Endothelial cell of umbilical vein (primary cell): ENCODE data around the gene ZBTB39.

Source experiments
- CTCF ChIP-seq, 2 donors: IDR thresholded peaks; 1 replicate in 1 of 2; 2 replicates in 1 of 2; pipeline ENCODE4 v1.5.1; 2011; ENCODE audit warnings: low read length in 2 of 2, mild to moderate bottlenecking in 2 of 2, moderate library complexity in 2 of 2, control low read depth in 1 of 2, inconsistent platforms in 1 of 2, low read depth in 1 of 2; ENCODE audit not compliant: insufficient read depth in 1 of 2; ENCODE audit errors: extremely low read depth in 1 of 2
- EZH2 ChIP-seq: IDR thresholded peaks from 2 replicates; pipeline ENCODE4 v1.6.1; 2012; ENCODE audit warnings: borderline replicate concordance, low read depth, mild to moderate bottlenecking, moderate library complexity, low read length, inconsistent platforms; ENCODE audit not compliant: severe bottlenecking
- GATA2 ChIP-seq: IDR thresholded peaks from 2 replicates; pipeline ENCODE4 v1.7.0; 2011; ENCODE audit warnings: low read depth, mild to moderate bottlenecking, moderate library complexity, mixed read lengths, low read length; ENCODE audit not compliant: insufficient read length, insufficient read depth
- POLR2AphosphoS5 ChIP-seq: IDR thresholded peaks from 2 replicates; pipeline ENCODE4 v1.6.1; 2012; ENCODE audit warnings: low read depth, mild to moderate bottlenecking, control low read depth, low read length, moderate library complexity; ENCODE audit not compliant: insufficient read depth

- no peak for TF ChIP-seq CTCF (IDR thresholded peaks at IDR 0.05; ENCODE audit: extremely low read depth in 1 of 2, insufficient read depth in 1 of 2, low read depth in 1 of 2, low read length in 2 of 2)
- TF ChIP-seq GATA2 = no peak
- TF ChIP-seq POLR2AphosphoS5 = no peak
- TF ChIP-seq EZH2 = no peak
These were observed 13.0 kb downstream of the ZBTB39 start for GRCh38 chr12:56993346-56993745.
